ENCODE measurements around the gene IFNL1.
"Not testable (repeated sequence)": the region's sequence is repeated elsewhere in the genome, so short reads cannot be mapped to it uniquely, and the experiment has no call there.

IFNL1 gene

GRCh38 chr19:39270036-39270871, 26.0 kb upstream of the IFNL1 start:
- DNase-seq (ENCODE audit: low read depth) = no peak

GRCh38 chr19:39273859-39274258, 22.3 kb upstream of the IFNL1 start:
- DNase-seq (ENCODE audit: low read depth) = not testable (repeated sequence)

- no peak for DNase-seq (ENCODE audit: low read depth)
Measured at GRCh38 chr19:39275578-39275977, 20.6 kb upstream of the IFNL1 start.

- no peak for DNase-seq (ENCODE audit: low read depth)
Measured at GRCh38 chr19:39276740-39277139, 19.5 kb upstream of the IFNL1 start.

- DNase-seq (ENCODE audit: low read depth) = no peak
Measured at GRCh38 chr19:39277598-39277997, 18.6 kb upstream of the IFNL1 start.

GRCh38 chr19:39282021-39282420, 14.2 kb upstream of the IFNL1 start:
- DNase-seq (ENCODE audit: low read depth) = no peak

- no peak for DNase-seq (ENCODE audit: low read depth)
Measured at GRCh38 chr19:39284032-39284431, 12.2 kb upstream of the IFNL1 start.

- DNase-seq (ENCODE audit: low read depth) = no peak
Measured at GRCh38 chr19:39293394-39293793, 2.8 kb upstream of the IFNL1 start.

- no peak for DNase-seq (ENCODE audit: low read depth)
Measured at GRCh38 chr19:39296906-39297305, 699 bp downstream of the IFNL1 start.

- peak; percentile 25 for DNase-seq (ENCODE audit: low read depth)
Measured at GRCh38 chr19:39297931-39298634, 1.9 kb downstream of the IFNL1 start.

GRCh38 chr19:39299404-39299803, 3.2 kb downstream of the IFNL1 start:
- DNase-seq (ENCODE audit: low read depth) = no peak

GRCh38 chr19:39299832-39300231, 3.6 kb downstream of the IFNL1 start:
- DNase-seq (ENCODE audit: low read depth) = no peak

GRCh38 chr19:39301021-39301420, 4.8 kb downstream of the IFNL1 start:
- DNase-seq (ENCODE audit: low read depth) = no peak

- DNase-seq (ENCODE audit: low read depth) = no peak
Measured at GRCh38 chr19:39301562-39301961, 5.4 kb downstream of the IFNL1 start.

GRCh38 chr19:39303373-39304184, 7.4 kb downstream of the IFNL1 start:
- DNase-seq (ENCODE audit: low read depth) = no peak

- no peak for DNase-seq (ENCODE audit: low read depth)
Measured at GRCh38 chr19:39304185-39304513, 7.9 kb downstream of the IFNL1 start.

GRCh38 chr19:39304701-39305571, 8.7 kb downstream of the IFNL1 start:
- no peak for DNase-seq (ENCODE audit: low read depth)

GRCh38 chr19:39306075-39306474, 9.9 kb downstream of the IFNL1 start:
- DNase-seq (ENCODE audit: low read depth) = no peak

- DNase-seq (ENCODE audit: low read depth) = no peak
Measured at GRCh38 chr19:39307046-39307821, 11.0 kb downstream of the IFNL1 start.

GRCh38 chr19:39307822-39308530, 11.8 kb downstream of the IFNL1 start:
- DNase-seq (ENCODE audit: low read depth) = no peak

Measured in activated T-helper 9 cell treated with anti-CD3 and anti-CD28 coated beads, Interleukin-2, amount 50 U/mL, for 16 hours (primary cell).